Left lobe of liver (tissue), 2 donors: Measurements from ENCODE around the gene TPRG1. TPM values are rescaled to one million over a fixed set of nuclear protein-coding genes. Genes with fewer than 3 reads are reported as not detected.
A peak's percentile ranks its signal among the peaks of the same experiment; 100 is the strongest.

Experiments used
- ATAC-seq: fragments of 200-7000 bp; cut with Tn5 transposase; one replicate; pipeline ENCODE4 v1.9.1; 2020; ENCODE audit warnings: mild to moderate bottlenecking, moderate library complexity
- DNase-seq: peaks from one replicate; pipeline ENCODE4 v3.0.0-alpha.2; 2020; ENCODE audit warnings: low spot score
- total RNA-seq: library from RNA; stranded (reverse); gene quantifications from one replicate; pipeline ENCODE4 v1.2.1, GENCODE V29; 2021
- donor health status: DM: no; HTN: no; CAD: no; lungs with moderate emphysema.
- donor health status: DM: no; HTN: yes; CAD: no.

TPRG1 gene
- 33.3 TPM for total RNA-seq

GRCh38 chr3:189171707-189172106 is at the start of gene TPRG1:
TSS of gene TPRG1 (plus strand) at chr3:189171971. CDS start at chr3:189207385, 35,414 bp downstream.
- DNase-seq (no peak), ATAC-seq (no peak)

- ATAC-seq, result no peak
- DNase-seq, result no peak
These were observed 49.7 kb upstream of the TPRG1 start for GRCh38 chr3:189122110-189122509.

GRCh38 chr3:189122526-189123205 is 49.1 kb upstream of the TPRG1 start:
- ATAC-seq (peak; percentile 19), DNase-seq (no peak)

GRCh38 chr3:189123595-189124387 is 48.0 kb upstream of the TPRG1 start:
- ATAC-seq (peak; percentile 88), DNase-seq (peak; percentile 73)

- DNase-seq (no peak), ATAC-seq (peak; percentile 32)
These were observed 39.5 kb upstream of the TPRG1 start for GRCh38 chr3:189132231-189132671.

GRCh38 chr3:189132839-189133238 is 38.9 kb upstream of the TPRG1 start:
- DNase-seq (no peak), ATAC-seq (no peak)

- DNase-seq (no peak), ATAC-seq (no peak)
These were observed 38.0 kb upstream of the TPRG1 start for GRCh38 chr3:189133768-189134167.

- no peak for ATAC-seq
- no peak for DNase-seq
These were observed 34.4 kb upstream of the TPRG1 start for GRCh38 chr3:189137416-189137815.

- ATAC-seq, result no peak
- DNase-seq, result no peak
These were observed 32.7 kb upstream of the TPRG1 start for GRCh38 chr3:189138901-189139610.

- ATAC-seq, result no peak
These were observed 32.2 kb upstream of the TPRG1 start for GRCh38 chr3:189139611-189139940.

GRCh38 chr3:189142527-189142926 is 29.2 kb upstream of the TPRG1 start:
- DNase-seq (no peak), ATAC-seq (no peak)

More at GRCh38 chr3:189139611-189139940, 32.2 kb upstream of the TPRG1 start:
- DNase-seq, result no peak

- ATAC-seq (no peak), DNase-seq (no peak)
These were observed 28.4 kb upstream of the TPRG1 start for GRCh38 chr3:189143321-189143720.

- no peak for ATAC-seq
These were observed 28.0 kb upstream of the TPRG1 start for GRCh38 chr3:189143771-189144170.

GRCh38 chr3:189144645-189145044 is 27.1 kb upstream of the TPRG1 start:
- DNase-seq (no peak), ATAC-seq (no peak)

More at GRCh38 chr3:189143771-189144170, 28.0 kb upstream of the TPRG1 start:
- no peak for DNase-seq

GRCh38 chr3:189146848-189147247 is 24.9 kb upstream of the TPRG1 start:
- ATAC-seq (no peak), DNase-seq (no peak)

- ATAC-seq (peak; percentile 88), DNase-seq (peak; percentile 54)
These were observed 23.7 kb upstream of the TPRG1 start for GRCh38 chr3:189148081-189148507.

- ATAC-seq (no peak), DNase-seq (no peak)
These were observed 22.6 kb upstream of the TPRG1 start for GRCh38 chr3:189149203-189149602.

- ATAC-seq (no peak), DNase-seq (no peak)
These were observed 14.4 kb upstream of the TPRG1 start for GRCh38 chr3:189157232-189158007.

GRCh38 chr3:189158034-189158433 is 13.7 kb upstream of the TPRG1 start:
- ATAC-seq, result no peak
- no peak for DNase-seq

- no peak for ATAC-seq
- DNase-seq, result no peak
These were observed 11.1 kb upstream of the TPRG1 start for GRCh38 chr3:189160519-189161309.
